H1 (cell line): ENCODE measurements around the gene ZBTB4. TPM values are rescaled to one million over a fixed set of nuclear protein-coding genes. Genes with fewer than 3 reads are reported as not detected.

Source experiments
- CHD1 ChIP-seq: IDR thresholded peaks from 2 replicates; pipeline ENCODE4 v1.6.1; 2012; ENCODE audit warnings: low read depth, low read length, improper control_type of control experiment
- CTBP2 ChIP-seq: IDR thresholded peaks from 2 replicates; pipeline ENCODE4 v1.7.0; 2011; ENCODE audit warnings: borderline replicate concordance, mild to moderate bottlenecking, moderate library complexity, mixed read lengths, low read length; ENCODE audit not compliant: insufficient read depth, insufficient read length
- EGR1 ChIP-seq: IDR thresholded peaks from 2 replicates; pipeline ENCODE4 v1.6.1; 2011; ENCODE audit warnings: low read depth, low read length, borderline replicate concordance
- JUND ChIP-seq: IDR thresholded peaks from 2 replicates; pipeline ENCODE4 v1.6.1; 2011; ENCODE audit warnings: mild to moderate bottlenecking, improper control_type of control experiment, low read length
- PHF8 ChIP-seq: fragments of 200-600 bp; sonication (generic); conservative IDR thresholded peaks from 2 replicates; pipeline ENCODE4 v1.7.1; 2012; ENCODE audit warnings: low read depth, mild to moderate bottlenecking, inconsistent platforms, low read length, moderate library complexity
- POU5F1 ChIP-seq: IDR thresholded peaks from 2 replicates; pipeline ENCODE4 v1.6.1; 2011; ENCODE audit warnings: low read depth, mild to moderate bottlenecking, low read length, moderate library complexity
- RFX5 ChIP-seq: IDR thresholded peaks from 2 replicates; pipeline ENCODE4 v1.6.1; 2011; ENCODE audit warnings: low read depth, low read length, improper control_type of control experiment, borderline replicate concordance
- SP4 ChIP-seq: IDR thresholded peaks from 2 replicates; pipeline ENCODE4 v1.6.1; 2012; ENCODE audit warnings: low read length, inconsistent platforms
- TBP ChIP-seq: IDR thresholded peaks from 2 replicates; pipeline ENCODE4 v1.6.1; 2011; ENCODE audit warnings: low read depth, low read length, improper control_type of control experiment
- polyA plus RNA-seq, 7 experiments: library from polyadenylated mRNA; depleted of rRNA in 3 of 7; stranded (reverse) in 5 of 7; unstranded in 2 of 7; fragments of >200 nt in 5 of 7; fragments of 200-250 nt in 2 of 7; gene quantifications; 1 replicate in 5 of 7; 2 replicates in 1 of 7; 4 replicates in 1 of 7; pipeline versions ENCODE4 v1.2.1 to v1.2.3, GENCODE V29; 2011 to 2013; ENCODE audit warnings: missing spikeins in 2 of 7, mixed read lengths in 2 of 7
- total RNA-seq: library from RNA; stranded (reverse); fragmentation: NEBNext Ultra II Directional; extraction: Animal tissue kit (Norgen Biotek cat#: 25700); gene quantifications from 2 replicates; pipeline ENCODE4 v1.2.1, GENCODE V29; 2021
- TF ChIP-seq, protein P1 (sequence below): IDR thresholded peaks from 2 replicates; pipeline ENCODE4 v1.6.1; 2011; ENCODE audit warnings: low read depth, mild to moderate bottlenecking, low read length; ENCODE audit not compliant: insufficient read depth

Gene ZBTB4
- total and polyA plus RNA-seq, 2 of the 8 experiments (the other 6 are each of a cell fraction or from before 2014, with no cell fraction given), result 5.9 to 10.1 TPM

- TF ChIP-seq POU5F1 (no peak), JUND (peak; percentile 71), CHD1 (peak; percentile 87; the same call in 1 of the 2 replicates), PHF8 (peak; percentile 90), EGR1 (0 out of 2 replicates have a peak, but pooled peaks have one; percentile 53), SP4 (peak; percentile 57; the same call in 1 of the 2 replicates), TBP (peak; percentile 97), RFX5 (peak; percentile 39; the same call in 1 of the 2 replicates), CTBP2 (no peak)
- TF ChIP-seq, protein P1, sequence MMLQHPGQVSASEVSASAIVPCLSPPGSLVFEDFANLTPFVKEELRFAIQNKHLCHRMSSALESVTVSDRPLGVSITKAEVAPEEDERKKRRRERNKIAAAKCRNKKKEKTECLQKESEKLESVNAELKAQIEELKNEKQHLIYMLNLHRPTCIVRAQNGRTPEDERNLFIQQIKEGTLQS, result no peak
Observed at GRCh38 chr17:7484067-7484918, 4.9 kb upstream of the ZBTB4 start, which contains the start of gene POLR2A (continued).
